ENCODE data around the gene EEF1AKMT3. TPM values are rescaled to one million over a fixed set of nuclear protein-coding genes. Genes with fewer than 3 reads are reported as not detected.

The EEF1AKMT3 gene
- polyA plus RNA-seq, 1 experiment = 9.1 TPM

DNA sequence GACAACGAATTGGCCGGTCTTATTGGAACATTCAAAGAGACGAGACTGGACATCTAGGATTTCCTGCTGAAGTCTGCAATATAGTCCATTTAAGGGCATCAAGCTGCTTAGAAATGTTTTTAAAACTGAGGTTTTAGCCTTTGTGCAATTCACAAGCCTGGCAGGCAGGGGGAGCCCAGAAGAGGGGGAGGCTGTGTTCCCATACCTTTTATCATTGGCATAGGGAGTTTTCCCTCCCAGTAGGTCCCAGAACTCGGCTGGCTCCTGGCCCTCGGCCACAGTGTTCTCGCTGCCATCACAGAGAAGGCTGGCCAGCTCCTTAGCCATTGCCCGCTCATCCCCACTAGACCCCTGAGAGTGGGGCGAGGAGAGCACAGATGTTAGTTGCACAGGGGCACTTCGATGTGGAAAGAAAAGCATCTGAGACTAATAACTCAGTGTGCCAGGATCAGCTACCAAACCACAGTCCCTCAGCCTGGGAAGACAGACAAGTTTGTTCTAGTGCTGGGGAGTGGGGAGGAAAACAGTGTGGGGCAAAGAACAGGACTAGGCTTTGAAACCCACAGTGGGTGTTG lies 31.0 kb downstream of the EEF1AKMT3 start:
- Histone ChIP-seq H3K27me3 (ENCODE audit: control insufficient read depth, insufficient read depth, low read length) (no peaks in the 10 kb centered on the region), H3K4me3 (ENCODE audit: low read depth, low read length) (no peak overlapping the region), H3K36me3 (ENCODE audit: control insufficient read depth, insufficient read depth, low read length) (peaks cover 34% of the 10 kb centered on the region)
- TF ChIP-seq, protein P1, sequence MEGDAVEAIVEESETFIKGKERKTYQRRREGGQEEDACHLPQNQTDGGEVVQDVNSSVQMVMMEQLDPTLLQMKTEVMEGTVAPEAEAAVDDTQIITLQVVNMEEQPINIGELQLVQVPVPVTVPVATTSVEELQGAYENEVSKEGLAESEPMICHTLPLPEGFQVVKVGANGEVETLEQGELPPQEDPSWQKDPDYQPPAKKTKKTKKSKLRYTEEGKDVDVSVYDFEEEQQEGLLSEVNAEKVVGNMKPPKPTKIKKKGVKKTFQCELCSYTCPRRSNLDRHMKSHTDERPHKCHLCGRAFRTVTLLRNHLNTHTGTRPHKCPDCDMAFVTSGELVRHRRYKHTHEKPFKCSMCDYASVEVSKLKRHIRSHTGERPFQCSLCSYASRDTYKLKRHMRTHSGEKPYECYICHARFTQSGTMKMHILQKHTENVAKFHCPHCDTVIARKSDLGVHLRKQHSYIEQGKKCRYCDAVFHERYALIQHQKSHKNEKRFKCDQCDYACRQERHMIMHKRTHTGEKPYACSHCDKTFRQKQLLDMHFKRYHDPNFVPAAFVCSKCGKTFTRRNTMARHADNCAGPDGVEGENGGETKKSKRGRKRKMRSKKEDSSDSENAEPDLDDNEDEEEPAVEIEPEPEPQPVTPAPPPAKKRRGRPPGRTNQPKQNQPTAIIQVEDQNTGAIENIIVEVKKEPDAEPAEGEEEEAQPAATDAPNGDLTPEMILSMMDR (IDR thresholded peaks at IDR 0.05; ENCODE audit: insufficient read depth, low read depth, low read length) = peak; percentile 84
- CTCF ChIA-PET = interaction anchor here (0.6 to 3.7 kb wide), 21 partner anchors 9 to 923 kb away, joined by 3 to 67 read pairs (median 5); partner anchors contain the start of genes AVIL, CTDSP2 and TSFM
- POLR2A ChIA-PET = interaction anchor here (0.6 kb wide), 1 partner anchor 10 kb away, joined by 3 read pairs; no protein-coding TSS in a partner anchor
- DNase-seq (ENCODE audit: low read depth) = no peak

DNA sequence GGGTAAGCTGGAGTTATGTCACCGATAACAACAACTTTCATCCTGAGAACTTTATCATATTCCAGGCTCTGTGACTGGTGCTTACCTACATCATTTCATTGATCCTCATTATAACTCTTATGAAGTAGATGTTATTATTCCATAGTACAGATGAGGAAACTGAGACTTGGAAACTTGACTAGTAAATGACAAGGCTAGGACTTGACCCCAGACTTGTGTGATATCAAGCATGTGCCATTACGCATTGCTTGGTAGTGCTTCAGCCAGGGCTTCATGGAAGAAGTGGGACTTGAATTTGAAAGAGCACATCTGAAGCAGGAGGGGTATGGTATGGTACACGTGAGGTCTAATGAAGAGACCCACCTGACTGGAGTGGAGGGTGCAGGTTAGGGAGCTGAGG lies 34.3 kb downstream of the EEF1AKMT3 start:
- ChIA-PET CTCF (interaction anchor here (0.7 to 1.2 kb wide), 3 partner anchors 9 to 99 kb away, joined by 3 to 4 read pairs (median 3); partner anchors contain the start of gene TSFM), POLR2A (no interaction called here)
- Histone ChIP-seq H3K36me3 (ENCODE audit: control insufficient read depth, insufficient read depth, low read length) (peaks cover 34% of the 10 kb centered on the region), H3K4me3 (ENCODE audit: low read depth, low read length) (no peak overlapping the region), H3K27me3 (ENCODE audit: control insufficient read depth, insufficient read depth, low read length) (no peaks in the 10 kb centered on the region)
- TF ChIP-seq, protein P1 (IDR thresholded peaks at IDR 0.05; ENCODE audit: insufficient read depth, low read depth, low read length) = no peak
- no peak for DNase-seq (ENCODE audit: low read depth)

DNA sequence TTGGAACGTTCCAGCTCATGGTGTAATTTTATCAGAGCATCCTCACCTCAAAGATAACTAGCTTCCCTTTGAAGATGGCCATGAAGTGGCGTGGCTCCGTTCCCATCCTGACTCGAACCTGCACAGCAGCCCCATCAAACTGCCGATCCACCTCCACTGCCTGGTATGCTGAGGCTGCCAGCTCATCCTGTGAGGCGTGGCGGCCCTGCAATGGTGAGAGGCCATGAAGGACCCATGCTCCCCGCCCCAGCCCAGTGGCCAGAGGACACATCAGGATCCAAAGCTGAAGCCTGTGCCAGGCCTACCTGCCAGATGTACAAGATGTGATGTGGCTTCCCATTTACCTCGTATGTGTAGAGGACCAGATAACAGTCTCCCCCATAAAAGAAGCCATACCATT lies 34.9 kb downstream of the EEF1AKMT3 start:
- ChIA-PET CTCF (interaction anchor here (0.6 to 1.2 kb wide), 4 partner anchors 10 to 99 kb away, joined by 3 to 4 read pairs (median 3); no protein-coding TSS in a partner anchor), POLR2A (interaction anchor here (0.6 kb wide), 1 partner anchor 62 kb away, joined by 3 read pairs; no protein-coding TSS in a partner anchor)
- Histone ChIP-seq H3K27me3 (ENCODE audit: control insufficient read depth, insufficient read depth, low read length) (no peaks in the 10 kb centered on the region), H3K4me3 (ENCODE audit: low read depth, low read length) (no peak overlapping the region), H3K36me3 (ENCODE audit: control insufficient read depth, insufficient read depth, low read length) (peaks cover 30% of the 10 kb centered on the region)
- TF ChIP-seq, protein P1 (IDR thresholded peaks at IDR 0.05; ENCODE audit: insufficient read depth, low read depth, low read length) = no peak
- DNase-seq (ENCODE audit: low read depth) = no peak

DNA sequence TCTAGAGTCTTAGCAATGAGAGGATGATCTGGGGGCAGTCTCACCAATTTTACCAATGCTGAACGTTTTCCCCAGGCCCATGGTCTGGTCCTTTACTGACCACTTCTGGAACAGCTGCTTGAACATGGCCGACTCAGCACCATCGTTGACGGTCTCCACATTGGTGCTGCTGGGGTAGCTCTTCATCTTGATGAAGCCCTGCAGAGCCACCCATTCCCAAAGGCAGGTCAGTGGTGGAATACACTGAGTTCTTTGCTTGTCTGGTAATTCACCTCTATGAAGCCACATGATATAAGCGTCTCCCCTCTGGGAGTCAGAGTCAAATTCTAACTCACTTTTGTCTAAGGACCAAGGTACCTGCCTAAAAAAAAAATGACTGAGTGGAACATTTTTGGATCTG lies 35.9 kb downstream of the EEF1AKMT3 start:
- no peak overlapping the region for H3K4me3 ChIP-seq (ENCODE audit: low read depth, low read length)
- ChIA-PET POLR2A (no interaction called here), CTCF (interaction anchor here (0.7 to 1.3 kb wide), 2 partner anchors 25 to 98 kb away, joined by 3 read pairs; no protein-coding TSS in a partner anchor)
- peaks cover 23% of the 10 kb centered on the region for H3K36me3 ChIP-seq (ENCODE audit: control insufficient read depth, insufficient read depth, low read length)
- TF ChIP-seq, protein P1 (IDR thresholded peaks at IDR 0.05; ENCODE audit: insufficient read depth, low read depth, low read length) = no peak
- H3K27me3 ChIP-seq (ENCODE audit: control insufficient read depth, insufficient read depth, low read length) = no peaks in the 10 kb centered on the region
- DNase-seq (ENCODE audit: low read depth) = no peak

DNA sequence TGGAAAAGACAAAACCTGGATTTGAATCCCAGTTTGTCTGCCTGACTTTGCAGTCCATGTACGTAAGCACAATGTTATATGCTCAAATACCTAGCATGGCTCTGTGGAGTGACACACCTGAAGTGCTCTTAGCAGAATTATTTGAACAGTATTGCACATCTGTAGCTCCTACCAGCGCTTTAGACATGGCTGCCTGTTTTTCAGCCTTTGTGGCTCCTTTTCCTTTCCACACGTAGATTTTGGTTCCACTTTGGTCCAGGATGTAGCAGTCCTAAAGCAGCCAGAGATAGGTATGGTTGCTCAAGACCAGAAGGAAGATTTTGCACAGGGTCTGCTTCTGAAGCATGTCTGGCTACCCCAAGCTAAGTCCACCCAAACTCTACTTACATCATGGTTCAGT lies 37.0 kb downstream of the EEF1AKMT3 start:
- DNase-seq (ENCODE audit: low read depth) = no peak

More for the DNA sequence above, 37.0 kb downstream of the EEF1AKMT3 start:
- Histone ChIP-seq H3K36me3 (ENCODE audit: control insufficient read depth, insufficient read depth, low read length) (peaks cover 25% of the 10 kb centered on the region), H3K27me3 (ENCODE audit: control insufficient read depth, insufficient read depth, low read length) (no peaks in the 10 kb centered on the region), H3K4me3 (ENCODE audit: low read depth, low read length) (no peak overlapping the region)
- CTCF ChIA-PET = interaction anchor here (0.8 to 1.3 kb wide), 4 partner anchors 9 to 96 kb away, joined by 3 read pairs; partner anchors contain the start of gene AVIL
- POLR2A ChIA-PET = no interaction called here
- TF ChIP-seq, protein P1 (IDR thresholded peaks at IDR 0.05; ENCODE audit: insufficient read depth, low read depth, low read length) = no peak
